Measurements from ENCODE around the gene GCNT2.

- TF ChIP-seq CTCF (IDR thresholded peaks at IDR 0.05; ENCODE audit: low read depth, low read length) (no peak), POLR2A (IDR thresholded peaks at IDR 0.05; ENCODE audit: extremely low read depth, insufficient read length) (no peak)
Measured at GRCh38 chr6:10556589-10556988, 35.4 kb downstream of the GCNT2 start.
